Endothelial cell of umbilical vein (primary cell): ENCODE data around the gene NRG3. TPM values are rescaled to one million over a fixed set of nuclear protein-coding genes. Genes with fewer than 3 reads are reported as not detected.

Source experiments
- BruUV-seq: library from RNA; stranded (reverse); fragments of 400-500 nt; replicated peaks from 2 replicates; lab custom pipeline; 2021; lab: Mats Ljungman, UMichigan
- CTCF ChIA-PET: fragments of 300-600, 350-600 bp; sonication (Branson Sonifier 250); formaldehyde crosslinking; loops from one replicate; lab custom pipeline; 2021; ENCODE audit warnings: antibody characterized with exemption, inconsistent platforms; lab: Charles Lee
- POLR2A ChIA-PET: fragments of 300-600, 350-600 bp; sonication (Branson Sonifier 250); formaldehyde crosslinking; loops from one replicate; lab custom pipeline; 2021; ENCODE audit warnings: antibody characterized with exemption, inconsistent platforms; lab: Charles Lee
- DNase-seq: peaks from one replicate; pipeline ENCODE4 v3.0.0-alpha.2; 2011; ENCODE audit warnings: low read depth, low spot score
- FAIRE-seq: peaks from 2 replicates; lab custom pipeline; 2011; peaks lifted over from hg19 to GRCh38; lab: Jason Lieb, UNC
- H2AFZ ChIP-seq: 2 replicates; pipeline ENCODE4 v1.6.0; 2012; ENCODE audit warnings: low read depth, low read length, control low read depth, inconsistent platforms
- H3K27ac ChIP-seq: 2 replicates; pipeline ENCODE4 v1.5.1; 2011; ENCODE audit warnings: low read depth, mild to moderate bottlenecking, control low read depth, low read length, moderate library complexity; ENCODE audit not compliant: insufficient read depth
- H3K27me3 ChIP-seq, 2 experiments: 2 replicates each; pipeline versions ENCODE4 v1.6.0 to v1.6.1; 2011; ENCODE audit warnings: low read length in 2 of 2, mixed read lengths in 1 of 2; ENCODE audit not compliant: control insufficient read depth in 2 of 2, insufficient read depth in 2 of 2
- H3K36me3 ChIP-seq, 2 experiments: 2 replicates in 1 of 2; 3 replicates in 1 of 2; pipeline ENCODE4 v1.5.1; 2011; ENCODE audit warnings: low read length in 2 of 2, mild to moderate bottlenecking in 1 of 2, moderate library complexity in 1 of 2; ENCODE audit not compliant: control insufficient read depth in 2 of 2, insufficient read depth in 2 of 2; ENCODE audit errors: extremely low read depth in 1 of 2
- H3K4me1 ChIP-seq: 3 replicates; pipeline ENCODE4 v1.5.1; 2011; ENCODE audit warnings: mild to moderate bottlenecking, low read length; ENCODE audit not compliant: control insufficient read depth, insufficient read depth; ENCODE audit errors: extremely low read depth
- H3K4me2 ChIP-seq: 2 replicates; pipeline ENCODE4 v1.6.1; 2011; ENCODE audit warnings: low read length, control low read depth, mixed read lengths; ENCODE audit not compliant: insufficient read depth
- H3K4me3 ChIP-seq, 3 experiments: fragments of 200-600 bp in 1 of 3; sonication (generic), shearing (Covaris generic) in 1 of 3; replicated peaks in 1 of 3; 2 replicates each; pipeline ENCODE4 v1.5.1; 2011 to 2016; ENCODE audit warnings: control low read depth in 3 of 3, low read length in 3 of 3, mild to moderate bottlenecking in 2 of 3, inconsistent platforms in 1 of 3, low read depth in 1 of 3, moderate library complexity in 1 of 3; ENCODE audit not compliant: insufficient read depth in 1 of 3
- H3K79me2 ChIP-seq: 2 replicates; pipeline ENCODE4 v1.6.0; 2012; ENCODE audit warnings: low read length, inconsistent platforms; ENCODE audit not compliant: control insufficient read depth, insufficient read depth
- H3K9ac ChIP-seq: replicated peaks from 2 replicates; pipeline ENCODE3; 2011; ENCODE audit warnings: low read length, control low read depth; ENCODE audit not compliant: insufficient read depth; ENCODE audit errors: extremely low read depth
- H3K9me1 ChIP-seq: replicated peaks from 3 replicates; pipeline ENCODE4 v1.6.0; 2011; ENCODE audit warnings: mild to moderate bottlenecking, low read length; ENCODE audit not compliant: control insufficient read depth, insufficient read depth; ENCODE audit errors: extremely low read depth
- H3K9me3 ChIP-seq: replicated peaks from 2 replicates; pipeline ENCODE4 v1.5.1; 2012; ENCODE audit warnings: low read length, inconsistent platforms; ENCODE audit not compliant: control insufficient read depth, insufficient read depth
- H4K20me1 ChIP-seq: replicated peaks from 2 replicates; pipeline ENCODE3; 2011; ENCODE audit warnings: mild to moderate bottlenecking, low read length; ENCODE audit not compliant: control insufficient read depth, insufficient read depth; ENCODE audit errors: extremely low read depth
- CTCF ChIP-seq, 2 donors: IDR thresholded peaks; 1 replicate in 1 of 2; 2 replicates in 1 of 2; pipeline ENCODE4 v1.5.1; 2011; ENCODE audit warnings: low read length in 2 of 2, mild to moderate bottlenecking in 2 of 2, moderate library complexity in 2 of 2, control low read depth in 1 of 2, inconsistent platforms in 1 of 2, low read depth in 1 of 2; ENCODE audit not compliant: insufficient read depth in 1 of 2; ENCODE audit errors: extremely low read depth in 1 of 2
- EZH2 ChIP-seq: IDR thresholded peaks from 2 replicates; pipeline ENCODE4 v1.6.1; 2012; ENCODE audit warnings: borderline replicate concordance, low read depth, mild to moderate bottlenecking, moderate library complexity, low read length, inconsistent platforms; ENCODE audit not compliant: severe bottlenecking
- FOS ChIP-seq: IDR thresholded peaks from 2 replicates; pipeline ENCODE4 v1.6.1; 2011; ENCODE audit warnings: mild to moderate bottlenecking, low read length, moderate library complexity, borderline replicate concordance; ENCODE audit not compliant: insufficient read depth
- GATA2 ChIP-seq: IDR thresholded peaks from 2 replicates; pipeline ENCODE4 v1.7.0; 2011; ENCODE audit warnings: low read depth, mild to moderate bottlenecking, moderate library complexity, mixed read lengths, low read length; ENCODE audit not compliant: insufficient read length, insufficient read depth
- JUN ChIP-seq: IDR thresholded peaks from 2 replicates; pipeline ENCODE4 v1.6.1; 2011; ENCODE audit warnings: borderline replicate concordance, low read depth; ENCODE audit not compliant: insufficient read length, insufficient read depth
- MAX ChIP-seq: IDR thresholded peaks from 2 replicates; pipeline ENCODE4 v1.6.1; 2011; ENCODE audit not compliant: insufficient read depth, insufficient read length
- MYC ChIP-seq: IDR thresholded peaks from one replicate; pipeline ENCODE4 v1.6.1; 2011; ENCODE audit warnings: mild to moderate bottlenecking, low read depth, low read length
- POLR2A ChIP-seq: IDR thresholded peaks from 2 replicates; pipeline ENCODE4 v1.6.1; 2012; ENCODE audit warnings: low read depth, mild to moderate bottlenecking, control low read depth, low read length
- POLR2AphosphoS5 ChIP-seq: IDR thresholded peaks from 2 replicates; pipeline ENCODE4 v1.6.1; 2012; ENCODE audit warnings: low read depth, mild to moderate bottlenecking, control low read depth, low read length, moderate library complexity; ENCODE audit not compliant: insufficient read depth
- dilution Hi-C: fragments of 300-500 bp; cut with MboI; formaldehyde crosslinking; loops from one replicate; pipeline ENCODE4 v1.15.0; 2019; ENCODE audit warnings: low sequenced_read_pairs; ENCODE audit not compliant: extremely low pct_ligation_motif_present
- intact Hi-C: fragments of 100-400 bp; cut with micrococcal nuclease; formaldehyde crosslinking; loops from one replicate; pipeline ENCODE4 v1.10.0; 2022
- polyA plus RNA-seq, 4 experiments: library from polyadenylated mRNA; depleted of rRNA in 3 of 4; stranded (reverse) in 3 of 4; unstranded in 1 of 4; fragments of >200 nt; gene quantifications; 2 replicates each; pipeline versions ENCODE4 v1.2.1 to v1.2.3, GENCODE V29; 2011 to 2012; ENCODE audit warnings: missing spikeins in 1 of 4
- total RNA-seq: library from RNA; stranded (reverse); gene quantifications from 2 replicates; pipeline ENCODE4 v1.2.3, GENCODE V29; 2021

NRG3 gene
- total and polyA plus RNA-seq, 2 donors (not counting 3 experiments of a cell fraction or from before 2014, with no cell fraction given): 1.9 to 3.9 TPM

DNA sequence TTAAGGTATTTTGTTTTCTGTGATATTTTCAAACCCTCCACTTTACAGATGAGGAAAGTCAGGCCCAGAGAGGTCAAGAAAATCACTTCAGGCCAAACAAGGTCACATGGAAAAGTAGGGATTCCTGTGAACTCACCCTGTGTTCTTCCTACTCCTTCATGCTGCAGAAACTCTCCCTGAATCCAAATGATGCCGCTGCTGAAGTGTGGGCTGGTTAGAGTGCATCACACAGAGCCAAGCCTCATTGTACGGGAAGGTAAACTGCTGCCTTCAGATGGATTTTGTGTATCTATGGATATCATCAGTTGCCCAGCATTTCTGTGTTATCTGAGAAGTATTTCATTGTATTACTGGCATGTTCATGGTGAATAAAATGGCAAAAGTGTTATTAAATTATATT is 75.4 kb downstream of the NRG3 start:
- TF ChIP-seq POLR2A: no peak
- TF ChIP-seq MYC: no peak
- TF ChIP-seq CTCF (IDR thresholded peaks at IDR 0.05; ENCODE audit: extremely low read depth in 1 of 2, insufficient read depth in 1 of 2, low read depth in 1 of 2, low read length in 2 of 2): no peak
- no peak for TF ChIP-seq EZH2
- TF ChIP-seq POLR2AphosphoS5: no peak
- TF ChIP-seq MAX: no peak
- no peak for TF ChIP-seq JUN
- no peak for TF ChIP-seq FOS
- no peak for TF ChIP-seq GATA2
- Histone ChIP-seq H3K27ac (no peak overlapping the region), H3K4me1 (peaks cover 6% of the 10 kb centered on the region), H4K20me1 (no peaks in the 10 kb centered on the region), H3K4me3 (no peak overlapping the region), H3K27me3 (no peaks in the 10 kb centered on the region), H3K9ac (no peak overlapping the region), H3K9me1 (no peaks in the 10 kb centered on the region), H3K9me3 (no peaks in the 10 kb centered on the region), H2AFZ (no peak overlapping the region), H3K4me2 (no peak overlapping the region), H3K79me2 (no peaks in the 10 kb centered on the region), H3K36me3 (no peaks in the 10 kb centered on the region)
- dilution Hi-C loops (no loop called here), intact Hi-C loops (no loop called here)
- DNase-seq (no peak), FAIRE-seq (no peak)
- POLR2A ChIA-PET: no interaction called here
- CTCF ChIA-PET: no interaction called here
- no TSS peak for BruUV-seq
